Measurements from ENCODE around the gene TTC39C.
A peak's percentile ranks its signal among the peaks of the same experiment; 100 is the strongest.

TTC39C gene

DNA sequence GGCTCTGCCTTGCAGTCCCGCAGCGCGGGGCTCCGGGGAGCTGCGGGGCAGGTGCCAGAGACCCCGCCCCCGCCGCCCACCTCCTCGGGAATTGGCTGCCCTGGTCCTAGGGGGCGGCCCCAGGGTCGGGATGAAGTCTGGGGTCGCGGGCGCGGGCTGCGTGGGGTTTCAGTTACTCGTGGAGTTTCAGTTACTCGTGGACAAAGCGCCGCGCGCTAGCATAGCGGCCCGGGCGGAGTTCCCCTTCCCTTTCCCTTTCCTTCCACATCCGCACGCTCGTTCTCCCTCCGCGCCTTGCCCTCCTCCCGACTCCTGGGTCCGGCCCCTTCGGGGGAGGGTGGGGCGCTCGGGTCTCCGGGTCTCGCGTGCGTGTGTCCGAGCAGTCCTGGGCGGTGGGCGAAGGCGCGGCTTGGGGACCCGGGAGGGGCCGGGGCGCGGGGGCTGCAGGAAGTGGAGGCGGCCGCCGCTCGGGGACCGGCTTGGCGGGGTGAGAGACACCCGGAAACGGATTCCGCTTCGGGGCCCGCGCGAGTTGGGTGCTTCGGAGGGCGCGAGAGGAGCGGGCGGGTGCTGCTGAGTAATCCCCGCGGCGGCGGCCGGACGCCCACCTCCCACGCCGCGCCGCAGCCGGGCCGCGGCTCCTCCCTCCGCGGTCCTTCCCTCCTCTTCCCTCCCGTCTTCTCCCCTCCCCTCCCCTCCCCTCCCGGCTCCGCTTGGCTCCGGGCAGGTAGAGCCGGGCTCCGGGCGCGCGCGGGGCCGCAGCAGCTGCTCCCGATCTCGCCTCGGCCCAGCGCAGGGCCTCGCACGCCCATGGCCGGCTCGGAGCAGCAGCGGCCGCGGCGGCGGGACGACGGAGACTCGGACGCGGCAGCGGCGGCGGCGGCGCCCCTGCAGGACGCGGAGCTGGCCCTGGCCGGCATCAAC, at the start of gene TTC39C:
Gene TTC39C (plus strand): TSS at position 693 of the 924 bp plus-strand sequence. CDS start 118 bp downstream, at position 811.
- no peak for DNase-seq (ENCODE audit: low read depth, low spot score)
- Histone ChIP-seq H3K36me3 (ENCODE audit: insufficient read depth, low read length) (no peaks in the 10 kb centered on the region), H3K9ac (ENCODE audit: insufficient read length) (peak within 1 kb of the TSS; percentile 79), H3K9me3 (ENCODE audit: low read depth, low read length) (no peaks in the 10 kb centered on the region), H3K27ac (no peak within 1 kb of the TSS), H3K4me3 (peak within 1 kb of the TSS; percentile 92)
- TF ChIP-seq FOXP2 (optimal IDR thresholded peaks at IDR 0.05; ENCODE audit: control extremely low read depth, extremely low read length, insufficient read depth) (no peak), EZH2 (IDR thresholded peaks at IDR 0.05) (no peak), POLR2AphosphoS5 (IDR thresholded peaks at IDR 0.05; ENCODE audit: borderline replicate concordance, low read depth, low read length) (peak; percentile 44; the same call in 1 of the 2 replicates)

DNA sequence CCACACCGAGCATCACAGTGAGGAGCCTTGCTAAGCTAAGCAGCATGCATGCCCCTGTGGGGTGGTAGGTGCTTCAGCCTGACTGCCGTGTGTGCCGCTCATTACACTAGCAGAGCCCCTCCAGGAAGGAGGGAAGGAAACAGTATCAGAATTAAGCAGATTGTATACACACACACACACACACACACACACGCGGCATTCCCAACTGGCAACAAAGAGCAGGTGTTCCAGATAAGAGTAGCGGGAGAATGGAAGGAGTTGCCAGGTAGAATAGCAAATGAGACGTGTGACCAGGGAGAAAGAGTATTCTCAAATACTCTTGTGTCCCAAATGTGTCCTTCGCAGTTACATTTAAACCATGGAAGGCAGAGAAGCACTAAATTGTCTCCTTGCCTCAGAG, 47.6 kb upstream of the TTC39C start:
- Histone ChIP-seq H3K9ac (ENCODE audit: insufficient read length) (no peak overlapping the region), H3K36me3 (ENCODE audit: insufficient read depth, low read length) (no peaks in the 10 kb centered on the region), H3K27ac (no peak overlapping the region), H3K4me3 (no peak overlapping the region), H3K9me3 (ENCODE audit: low read depth, low read length) (no peaks in the 10 kb centered on the region)
- no peak for DNase-seq (ENCODE audit: low read depth, low spot score)
- TF ChIP-seq FOXP2 (optimal IDR thresholded peaks at IDR 0.05; ENCODE audit: control extremely low read depth, extremely low read length, insufficient read depth) = no peak
- TF ChIP-seq EZH2 (IDR thresholded peaks at IDR 0.05) = no peak
- TF ChIP-seq POLR2AphosphoS5 (IDR thresholded peaks at IDR 0.05; ENCODE audit: borderline replicate concordance, low read depth, low read length) = no peak

DNA sequence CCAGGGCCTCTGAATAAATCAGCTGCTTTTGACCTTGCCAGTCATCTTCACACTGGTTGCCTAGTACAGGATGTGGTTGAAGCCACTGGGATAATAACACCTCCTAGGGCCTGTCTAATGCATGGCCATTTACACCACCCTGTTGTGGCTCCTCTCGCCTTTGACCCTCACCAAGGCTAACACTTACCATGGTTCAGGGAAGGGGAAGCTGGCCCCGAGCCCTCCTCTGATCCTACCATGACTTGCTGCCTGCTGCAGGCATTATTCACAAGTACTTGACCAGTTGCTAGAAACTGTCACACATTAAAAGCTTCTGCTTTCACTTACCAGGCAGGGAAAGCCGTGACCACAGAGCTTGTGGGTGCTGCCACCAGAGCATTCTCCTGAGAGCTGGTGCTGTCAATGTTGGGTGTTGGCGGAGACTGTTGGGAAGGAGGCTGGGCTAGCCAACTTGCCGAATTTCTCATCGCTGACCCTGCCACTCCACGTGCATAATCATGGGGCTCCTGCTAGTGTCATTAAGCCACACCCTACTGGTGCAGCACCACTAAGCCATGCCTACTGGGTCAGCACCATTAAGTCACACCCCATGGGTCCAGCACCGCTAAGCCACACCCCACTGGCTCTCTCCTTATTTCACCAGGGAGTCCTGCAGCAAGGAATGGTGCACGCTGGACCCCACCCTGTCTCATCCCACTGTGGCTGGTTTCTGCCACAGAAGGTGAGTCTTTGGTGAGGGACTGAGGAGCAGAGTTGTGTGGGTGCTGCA, 47.0 kb upstream of the TTC39C start:
- no peak for DNase-seq (ENCODE audit: low read depth, low spot score)
- no peak for TF ChIP-seq EZH2 (IDR thresholded peaks at IDR 0.05)
- no peak for TF ChIP-seq POLR2AphosphoS5 (IDR thresholded peaks at IDR 0.05; ENCODE audit: borderline replicate concordance, low read depth, low read length)
- no peak for TF ChIP-seq FOXP2 (optimal IDR thresholded peaks at IDR 0.05; ENCODE audit: control extremely low read depth, extremely low read length, insufficient read depth)

DNA sequence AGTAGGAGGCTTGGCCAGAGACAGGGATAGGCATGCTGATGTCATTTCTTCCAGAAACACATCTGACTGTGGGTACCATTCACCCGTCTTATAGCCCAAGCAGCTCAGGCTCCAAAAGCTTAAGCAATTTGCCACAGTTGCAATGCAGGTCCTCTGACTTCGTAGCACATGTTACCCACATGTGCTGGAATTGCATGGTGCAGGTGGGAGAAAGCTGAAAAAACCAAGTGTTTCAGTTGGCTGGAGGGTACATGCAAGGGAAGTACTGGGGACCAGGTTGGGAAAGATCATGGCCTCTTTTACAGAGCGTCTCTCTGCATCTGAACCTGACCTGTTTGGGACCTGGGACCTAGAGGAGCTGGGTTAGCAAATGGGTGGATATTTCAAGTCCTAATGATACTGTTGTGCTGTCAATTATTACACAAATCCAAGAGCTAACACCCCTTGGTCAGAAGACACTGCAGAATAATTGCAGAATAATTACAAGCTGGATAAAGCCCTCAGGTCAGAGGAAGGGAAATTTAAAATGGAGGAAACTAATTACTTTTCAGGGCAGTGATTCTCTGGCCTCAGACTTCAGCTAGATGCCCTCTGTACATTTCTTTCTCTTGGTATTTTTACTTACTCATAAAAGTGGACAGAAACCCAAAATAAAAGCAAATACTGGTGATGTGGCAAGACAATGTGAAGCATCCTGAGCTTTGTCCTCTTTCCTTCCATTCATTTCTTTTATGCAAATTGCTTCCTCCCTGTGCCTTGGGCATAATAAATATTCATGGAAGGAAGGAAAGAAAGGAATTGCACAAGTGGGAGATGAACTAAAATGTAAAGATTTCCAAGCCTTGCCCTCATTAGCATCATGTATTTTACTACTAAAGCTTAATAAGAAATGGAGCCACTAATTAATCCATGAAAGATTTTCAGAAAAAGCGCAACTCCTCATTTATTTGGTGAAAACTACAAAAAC, 45.6 kb upstream of the TTC39C start:
- H3K9me3 ChIP-seq (ENCODE audit: low read depth, low read length) = no peaks in the 10 kb centered on the region
- DNase-seq (ENCODE audit: low read depth, low spot score) = peak; percentile 59
- H3K36me3 ChIP-seq (ENCODE audit: insufficient read depth, low read length) = no peaks in the 10 kb centered on the region
- H3K9ac ChIP-seq (ENCODE audit: insufficient read length) = no peak overlapping the region
- TF ChIP-seq EZH2 (IDR thresholded peaks at IDR 0.05) (no peak), FOXP2 (optimal IDR thresholded peaks at IDR 0.05; ENCODE audit: control extremely low read depth, extremely low read length, insufficient read depth) (no peak), POLR2AphosphoS5 (IDR thresholded peaks at IDR 0.05; ENCODE audit: borderline replicate concordance, low read depth, low read length) (no peak)
- no peak overlapping the region for H3K27ac ChIP-seq
- H3K4me3 ChIP-seq = no peak overlapping the region

More for the DNA sequence above, 47.0 kb upstream of the TTC39C start:
- H3K9me3 ChIP-seq (ENCODE audit: low read depth, low read length) = no peaks in the 10 kb centered on the region
- no peaks in the 10 kb centered on the region for H3K36me3 ChIP-seq (ENCODE audit: insufficient read depth, low read length)
- H3K4me3 ChIP-seq = no peak overlapping the region
- no peak overlapping the region for H3K27ac ChIP-seq
- no peak overlapping the region for H3K9ac ChIP-seq (ENCODE audit: insufficient read length)

DNA sequence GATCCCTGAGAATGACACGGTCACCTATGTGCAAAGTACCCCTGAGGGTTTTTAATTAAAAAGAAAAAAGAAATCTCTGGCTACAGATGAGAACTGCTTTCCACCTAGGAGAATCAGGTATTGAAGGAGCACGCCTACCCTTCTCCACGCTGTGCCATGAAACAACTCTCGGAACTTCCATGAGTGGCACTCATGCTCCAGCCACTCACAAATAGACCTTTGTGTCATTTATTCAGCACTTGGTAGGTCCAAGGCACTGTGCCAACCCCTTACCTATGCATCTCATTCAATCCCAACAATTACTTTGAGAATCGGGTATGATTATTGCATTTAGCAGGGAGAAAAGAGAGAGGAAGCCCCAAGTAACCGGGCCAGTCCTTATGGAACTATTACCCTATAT, 44.9 kb upstream of the TTC39C start:
- TF ChIP-seq EZH2 (IDR thresholded peaks at IDR 0.05) (no peak), POLR2AphosphoS5 (IDR thresholded peaks at IDR 0.05; ENCODE audit: borderline replicate concordance, low read depth, low read length) (no peak), FOXP2 (optimal IDR thresholded peaks at IDR 0.05; ENCODE audit: control extremely low read depth, extremely low read length, insufficient read depth) (no peak)
- H3K4me3 ChIP-seq = no peak overlapping the region
- no peak for DNase-seq (ENCODE audit: low read depth, low spot score)
- H3K36me3 ChIP-seq (ENCODE audit: insufficient read depth, low read length) = no peaks in the 10 kb centered on the region
- H3K9ac ChIP-seq (ENCODE audit: insufficient read length) = no peak overlapping the region
- H3K9me3 ChIP-seq (ENCODE audit: low read depth, low read length) = no peaks in the 10 kb centered on the region
- no peak overlapping the region for H3K27ac ChIP-seq

DNA sequence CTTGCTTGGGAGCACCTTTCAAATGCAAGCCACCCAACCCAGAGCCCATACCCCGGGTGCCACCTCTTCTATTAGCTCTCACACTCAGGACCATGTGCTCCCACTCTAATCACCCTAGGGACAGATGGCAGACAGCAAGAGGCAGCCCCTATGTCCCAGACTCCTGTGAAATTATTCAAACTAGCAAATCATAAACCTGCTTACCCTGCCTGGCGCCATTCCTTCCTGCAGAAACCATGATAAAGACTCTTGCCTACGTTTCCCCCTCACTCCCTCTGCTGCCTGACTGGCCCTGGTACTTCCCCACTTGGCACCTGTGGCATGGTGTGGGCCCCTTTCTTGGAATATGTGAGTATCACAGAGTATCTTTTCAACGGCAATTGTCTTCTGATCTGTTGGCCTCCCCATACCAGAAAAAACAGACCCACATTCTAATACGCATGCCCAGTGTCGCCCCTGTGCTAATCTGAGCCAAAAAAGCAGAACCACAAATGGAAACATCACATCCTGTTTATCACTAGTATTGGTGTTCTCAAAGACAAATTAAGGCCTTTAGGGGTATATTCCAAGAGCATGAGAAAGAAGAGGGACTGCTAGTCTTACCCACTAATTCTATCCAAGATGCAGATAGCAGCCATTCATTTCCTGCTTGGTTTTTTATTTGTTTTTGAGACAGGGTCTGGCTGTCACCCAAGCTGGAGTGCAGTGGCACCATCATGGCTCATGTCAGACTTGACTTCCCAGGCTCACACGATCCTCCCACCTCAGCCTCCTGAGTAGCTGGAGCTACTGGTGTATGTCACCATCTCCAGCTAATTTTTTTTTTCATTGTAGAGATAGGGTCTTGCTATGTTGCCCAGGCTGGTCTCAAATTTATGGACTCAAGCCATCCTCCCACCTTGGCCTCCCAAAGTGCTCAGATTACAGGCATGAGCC, 44.1 kb upstream of the TTC39C start:
- DNase-seq (ENCODE audit: low read depth, low spot score) = no peak
- TF ChIP-seq FOXP2 (optimal IDR thresholded peaks at IDR 0.05; ENCODE audit: control extremely low read depth, extremely low read length, insufficient read depth) = no peak
- TF ChIP-seq EZH2 (IDR thresholded peaks at IDR 0.05) = no peak
- no peak for TF ChIP-seq POLR2AphosphoS5 (IDR thresholded peaks at IDR 0.05; ENCODE audit: borderline replicate concordance, low read depth, low read length)
- Histone ChIP-seq H3K36me3 (ENCODE audit: insufficient read depth, low read length) (no peaks in the 10 kb centered on the region), H3K4me3 (no peak overlapping the region), H3K27ac (no peak overlapping the region), H3K9ac (ENCODE audit: insufficient read length) (no peak overlapping the region), H3K9me3 (ENCODE audit: low read depth, low read length) (no peaks in the 10 kb centered on the region)

DNA sequence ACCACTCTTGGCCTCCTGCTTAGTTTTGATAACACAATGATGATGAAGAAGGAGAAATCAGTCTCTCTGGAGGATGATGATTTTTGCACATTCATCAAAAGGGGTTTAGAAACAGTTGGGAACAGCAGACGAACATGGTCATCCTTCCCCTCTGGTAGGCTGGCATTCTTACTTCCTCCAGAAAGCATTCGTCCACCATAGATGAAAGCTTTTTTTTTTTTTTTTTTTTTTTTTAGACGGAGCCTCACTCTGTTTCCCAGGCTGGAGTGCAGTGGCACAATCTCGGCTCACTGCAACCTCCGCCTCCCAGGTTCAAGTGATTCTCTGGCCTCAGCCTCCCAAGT, 43.5 kb upstream of the TTC39C start:
- no peak overlapping the region for H3K9ac ChIP-seq (ENCODE audit: insufficient read length)
- no peak overlapping the region for H3K27ac ChIP-seq
- no peaks in the 10 kb centered on the region for H3K9me3 ChIP-seq (ENCODE audit: low read depth, low read length)

More for the DNA sequence above, 43.5 kb upstream of the TTC39C start:
- DNase-seq (ENCODE audit: low read depth, low spot score) = no peak
- Histone ChIP-seq H3K36me3 (ENCODE audit: insufficient read depth, low read length) (no peaks in the 10 kb centered on the region), H3K4me3 (no peak overlapping the region)
- no peak for TF ChIP-seq EZH2 (IDR thresholded peaks at IDR 0.05)
- no peak for TF ChIP-seq FOXP2 (optimal IDR thresholded peaks at IDR 0.05; ENCODE audit: control extremely low read depth, extremely low read length, insufficient read depth)
- no peak for TF ChIP-seq POLR2AphosphoS5 (IDR thresholded peaks at IDR 0.05; ENCODE audit: borderline replicate concordance, low read depth, low read length)

Data from SK-N-MC (cell line).